ENCODE measurements around the gene CD164L2. TPM values are rescaled to one million over a fixed set of nuclear protein-coding genes. Genes with fewer than 3 reads are reported as not detected.

The CD164L2 gene
- total RNA-seq, 4 donors from 2014 or later, result not detected

- intact Hi-C loops (cut with DNase I; ENCODE audit: low total_unique reads) (no loop called here), in situ Hi-C loops (cut with MboI; ENCODE audit: low pct_ligation_motif_present in 1 of 4, low pct_unique_long_range_greater_than_20kb in 1 of 4, low sequenced_read_pairs in 3 of 4) (loop anchor here in 1 of 4 donors (10.0 kb wide), 1 partner anchor 200 kb away; the partner anchor contains the start of gene AHDC1)
- H3K27ac ChIP-seq, result peak overlapping the region; percentile 65 to 88 (median 81)
- WGBS, 2 donors (ENCODE audit: low coverage in 1 of 2), result 78% methylated on average over 13 of the region's 13 CpGs; no CpG with 5 or more reads in 1 of the 2 donors
- H3K9me3 ChIP-seq, result no peaks in the 10 kb centered on the region
- peaks cover 0 to 27% (median 12%) of the 10 kb centered on the region in 4 donors for H3K36me3 ChIP-seq
- H3K27me3 ChIP-seq, result no peaks in the 10 kb centered on the region
- peaks cover 10 to 54% (median 42%) of the 10 kb centered on the region in 4 donors for H3K4me1 ChIP-seq
- no peak for DNase-seq
- H3K4me3 ChIP-seq, result no peak overlapping the region
- TF ChIP-seq EP300 (IDR thresholded peaks at IDR 0.05; ENCODE audit: low read depth), result no peak
- no peak for TF ChIP-seq POLR2A (IDR thresholded peaks at IDR 0.05)
- TF ChIP-seq POLR2AphosphoS5 (IDR thresholded peaks at IDR 0.05), result no peak
- TF ChIP-seq, protein P1, sequence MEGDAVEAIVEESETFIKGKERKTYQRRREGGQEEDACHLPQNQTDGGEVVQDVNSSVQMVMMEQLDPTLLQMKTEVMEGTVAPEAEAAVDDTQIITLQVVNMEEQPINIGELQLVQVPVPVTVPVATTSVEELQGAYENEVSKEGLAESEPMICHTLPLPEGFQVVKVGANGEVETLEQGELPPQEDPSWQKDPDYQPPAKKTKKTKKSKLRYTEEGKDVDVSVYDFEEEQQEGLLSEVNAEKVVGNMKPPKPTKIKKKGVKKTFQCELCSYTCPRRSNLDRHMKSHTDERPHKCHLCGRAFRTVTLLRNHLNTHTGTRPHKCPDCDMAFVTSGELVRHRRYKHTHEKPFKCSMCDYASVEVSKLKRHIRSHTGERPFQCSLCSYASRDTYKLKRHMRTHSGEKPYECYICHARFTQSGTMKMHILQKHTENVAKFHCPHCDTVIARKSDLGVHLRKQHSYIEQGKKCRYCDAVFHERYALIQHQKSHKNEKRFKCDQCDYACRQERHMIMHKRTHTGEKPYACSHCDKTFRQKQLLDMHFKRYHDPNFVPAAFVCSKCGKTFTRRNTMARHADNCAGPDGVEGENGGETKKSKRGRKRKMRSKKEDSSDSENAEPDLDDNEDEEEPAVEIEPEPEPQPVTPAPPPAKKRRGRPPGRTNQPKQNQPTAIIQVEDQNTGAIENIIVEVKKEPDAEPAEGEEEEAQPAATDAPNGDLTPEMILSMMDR (IDR thresholded peaks at IDR 0.05), result no peak
Measured at GRCh38 chr1:27405074-27405473, 21.9 kb upstream of the CD164L2 start.

GRCh38 chr1:27403931-27404330 is 20.8 kb upstream of the CD164L2 start:
- TF ChIP-seq POLR2AphosphoS5 (IDR thresholded peaks at IDR 0.05), result no peak
- Histone ChIP-seq H3K4me3 (no peak overlapping the region), H3K36me3 (peaks cover 0 to 21% (median 9%) of the 10 kb centered on the region in 4 donors), H3K27me3 (no peaks in the 10 kb centered on the region), H3K4me1 (peaks cover 10 to 60% (median 42%) of the 10 kb centered on the region in 4 donors), H3K27ac (peak overlapping the region; percentile 65 to 88 (median 81)), H3K9me3 (no peaks in the 10 kb centered on the region)
- in situ Hi-C loops (cut with MboI; ENCODE audit: low pct_ligation_motif_present in 1 of 4, low pct_unique_long_range_greater_than_20kb in 1 of 4, low sequenced_read_pairs in 3 of 4), result loop anchor here in 1 of 4 donors (10.0 kb wide), 1 partner anchor 201 kb away; the partner anchor contains the start of gene AHDC1
- no peak for DNase-seq
- intact Hi-C loops (cut with DNase I; ENCODE audit: low total_unique reads), result no loop called here

GRCh38 chr1:27403065-27403726 is 20.1 kb upstream of the CD164L2 start:
- 55% methylated on average over 24 of the region's 24 CpGs; no CpG with 5 or more reads in 1 of the 2 donors for whole genome bisulfite sequencing, 2 donors (ENCODE audit: low coverage in 1 of 2)
- H3K27me3 ChIP-seq, result no peaks in the 10 kb centered on the region
- DNase-seq, result peak; percentile 55
- H3K4me3 ChIP-seq, result peak overlapping the region in 1 of 4 donors; percentile 6
- peak overlapping the region; percentile 65 to 88 (median 81) for H3K27ac ChIP-seq
- peaks cover 10 to 67% (median 42%) of the 10 kb centered on the region in 4 donors for H3K4me1 ChIP-seq
- peaks cover 0 to 16% (median 7%) of the 10 kb centered on the region in 4 donors for H3K36me3 ChIP-seq
- intact Hi-C loops (cut with DNase I; ENCODE audit: low total_unique reads) (no loop called here), in situ Hi-C loops (cut with MboI; ENCODE audit: low pct_ligation_motif_present in 1 of 4, low pct_unique_long_range_greater_than_20kb in 1 of 4, low sequenced_read_pairs in 3 of 4) (loop anchor here in 1 of 4 donors (10.0 kb wide), 1 partner anchor 202 kb away; the partner anchor contains the start of gene AHDC1)
- no peaks in the 10 kb centered on the region for H3K9me3 ChIP-seq
- TF ChIP-seq, protein P1 (IDR thresholded peaks at IDR 0.05), result peak in 1 of 5 experiments; percentile 4
- TF ChIP-seq EP300 (IDR thresholded peaks at IDR 0.05; ENCODE audit: low read depth) (no peak), POLR2AphosphoS5 (IDR thresholded peaks at IDR 0.05) (peak in 2 of 3 donors; percentile 12 to 50), POLR2A (IDR thresholded peaks at IDR 0.05) (no peak)

GRCh38 chr1:27402349-27402754 is 19.2 kb upstream of the CD164L2 start:
- intact Hi-C loops (cut with DNase I; ENCODE audit: low total_unique reads), result no loop called here
- no peak overlapping the region for H3K4me3 ChIP-seq
- peak overlapping the region; percentile 65 to 88 (median 81) for H3K27ac ChIP-seq
- 35% methylated on average over 8 of the region's 8 CpGs; no CpG with 5 or more reads in 1 of the 2 donors for WGBS, 2 donors (ENCODE audit: low coverage in 1 of 2)
- no peaks in the 10 kb centered on the region for H3K9me3 ChIP-seq
- in situ Hi-C loops (cut with MboI; ENCODE audit: low pct_ligation_motif_present in 1 of 4, low pct_unique_long_range_greater_than_20kb in 1 of 4, low sequenced_read_pairs in 3 of 4), result loop anchor here in 1 of 4 donors (10.0 kb wide), 1 partner anchor 202 kb away; the partner anchor contains the start of gene AHDC1
- peak; percentile 83 for DNase-seq
- H3K4me1 ChIP-seq, result peaks cover 10 to 67% (median 42%) of the 10 kb centered on the region in 4 donors
- peak in 2 of 3 donors; percentile 40 to 59 for TF ChIP-seq POLR2AphosphoS5 (IDR thresholded peaks at IDR 0.05)
- TF ChIP-seq POLR2A (IDR thresholded peaks at IDR 0.05), result no peak
- TF ChIP-seq, protein P1 (IDR thresholded peaks at IDR 0.05), result peak; percentile 48 to 71 (median 62)
- peaks cover 0 to 8% (median 3%) of the 10 kb centered on the region in 4 donors for H3K36me3 ChIP-seq
- H3K27me3 ChIP-seq, result no peaks in the 10 kb centered on the region

Measured in transverse colon (tissue), 4 donors.